AG04450 (cell line): Measurements from ENCODE around the gene XPNPEP2. TPM values are rescaled to one million over a fixed set of nuclear protein-coding genes. Genes with fewer than 3 reads are reported as not detected.

Experiments
- CTCF ChIA-PET: fragments of 300-600, 350-600 bp; formaldehyde crosslinking; extraction: SDS; loops from one replicate; lab custom pipeline; 2022; ENCODE audit warnings: antibody characterized with exemption, inconsistent platforms; lab: Charles Lee
- POLR2A ChIA-PET: fragments of 350-600 bp; formaldehyde crosslinking; extraction: SDS; loops from one replicate; lab custom pipeline; 2021; ENCODE audit warnings: antibody characterized with exemption, inconsistent platforms; lab: Yijun Ruan, JAX
- DNase-seq: peaks from one replicate; pipeline ENCODE4 v3.0.0-alpha.2; 2011; ENCODE audit warnings: low read depth, low spot score
- H3K27ac ChIP-seq: one replicate; pipeline ENCODE4 v1.5.1; 2012; ENCODE audit warnings: low read depth, low read length, control low read depth
- H3K27me3 ChIP-seq: one replicate; pipeline ENCODE4 v1.6.0; 2012; ENCODE audit warnings: low read length; ENCODE audit not compliant: control insufficient read depth, insufficient read depth
- H3K4me3 ChIP-seq: 2 replicates; pipeline ENCODE4 v1.5.1; 2011; ENCODE audit warnings: mild to moderate bottlenecking, low read depth, low read length, control low read depth
- H3K9me3 ChIP-seq: 2 replicates; pipeline ENCODE4 v1.5.1; 2012; ENCODE audit warnings: low read length; ENCODE audit not compliant: control insufficient read depth, insufficient read depth
- polyA plus RNA-seq: library from polyadenylated mRNA; depleted of rRNA; stranded (reverse); fragments of >200 nt; gene quantifications from 2 replicates; pipeline ENCODE4 v1.2.3, GENCODE V29; 2011
- TF ChIP-seq, protein P1 (sequence below): IDR thresholded peaks from 2 replicates; pipeline ENCODE4 v1.5.1; 2011; ENCODE audit warnings: low read depth, low read length, control low read depth, inconsistent platforms

XPNPEP2 gene
- polyA plus RNA-seq, 1 experiment: 0.45 TPM

DNA sequence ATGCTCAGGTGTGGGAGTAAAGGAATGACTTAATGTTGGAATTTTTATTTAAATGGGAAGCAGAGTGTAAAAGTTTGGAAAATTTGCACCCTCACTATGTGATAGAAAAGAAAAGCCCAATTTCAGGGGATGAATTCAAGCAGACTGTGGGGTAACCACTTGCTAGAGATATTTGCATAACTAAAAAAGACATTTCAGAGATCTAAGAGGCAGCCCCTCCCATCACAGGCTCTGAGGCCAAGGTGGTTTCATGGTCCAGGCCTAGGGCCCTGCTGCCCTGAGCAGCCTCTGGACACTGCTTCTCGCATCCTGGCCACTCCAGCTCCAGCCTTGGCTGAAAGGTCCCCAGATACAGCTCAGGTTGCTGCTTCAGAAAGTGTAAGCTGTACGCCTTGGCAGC is 5.9 kb upstream of the XPNPEP2 start:
- no peaks in the 10 kb centered on the region for H3K9me3 ChIP-seq
- CTCF ChIA-PET: no interaction called here
- H3K4me3 ChIP-seq: no peak overlapping the region
- no peak for DNase-seq
- no peak overlapping the region for H3K27ac ChIP-seq
- TF ChIP-seq, protein P1, sequence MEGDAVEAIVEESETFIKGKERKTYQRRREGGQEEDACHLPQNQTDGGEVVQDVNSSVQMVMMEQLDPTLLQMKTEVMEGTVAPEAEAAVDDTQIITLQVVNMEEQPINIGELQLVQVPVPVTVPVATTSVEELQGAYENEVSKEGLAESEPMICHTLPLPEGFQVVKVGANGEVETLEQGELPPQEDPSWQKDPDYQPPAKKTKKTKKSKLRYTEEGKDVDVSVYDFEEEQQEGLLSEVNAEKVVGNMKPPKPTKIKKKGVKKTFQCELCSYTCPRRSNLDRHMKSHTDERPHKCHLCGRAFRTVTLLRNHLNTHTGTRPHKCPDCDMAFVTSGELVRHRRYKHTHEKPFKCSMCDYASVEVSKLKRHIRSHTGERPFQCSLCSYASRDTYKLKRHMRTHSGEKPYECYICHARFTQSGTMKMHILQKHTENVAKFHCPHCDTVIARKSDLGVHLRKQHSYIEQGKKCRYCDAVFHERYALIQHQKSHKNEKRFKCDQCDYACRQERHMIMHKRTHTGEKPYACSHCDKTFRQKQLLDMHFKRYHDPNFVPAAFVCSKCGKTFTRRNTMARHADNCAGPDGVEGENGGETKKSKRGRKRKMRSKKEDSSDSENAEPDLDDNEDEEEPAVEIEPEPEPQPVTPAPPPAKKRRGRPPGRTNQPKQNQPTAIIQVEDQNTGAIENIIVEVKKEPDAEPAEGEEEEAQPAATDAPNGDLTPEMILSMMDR: no peak
- no peaks in the 10 kb centered on the region for H3K27me3 ChIP-seq
- POLR2A ChIA-PET: no interaction called here

DNA sequence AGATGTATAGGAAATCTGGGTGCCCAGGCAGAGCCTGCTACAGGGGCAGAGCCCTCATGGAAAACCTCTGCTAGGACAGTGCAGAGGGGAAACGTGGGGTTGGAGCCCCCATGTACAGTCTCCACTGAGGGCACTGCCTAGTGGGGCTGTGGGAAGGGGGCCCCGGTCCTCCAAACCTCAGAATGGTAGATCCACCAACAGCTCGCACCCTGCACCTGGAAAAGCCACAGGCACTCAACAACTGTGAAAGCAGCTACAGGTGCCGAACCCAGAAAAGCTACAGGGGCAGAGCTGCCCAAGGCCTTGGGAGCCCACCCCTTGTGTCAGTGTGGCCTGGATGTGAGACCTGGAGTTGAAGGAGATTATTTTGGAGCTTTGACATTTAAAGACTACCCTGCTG is 5.4 kb upstream of the XPNPEP2 start:
- Histone ChIP-seq H3K4me3 (no peak overlapping the region), H3K27ac (no peak overlapping the region), H3K27me3 (no peaks in the 10 kb centered on the region), H3K9me3 (no peaks in the 10 kb centered on the region)
- TF ChIP-seq, protein P1: no peak
- ChIA-PET POLR2A (no interaction called here), CTCF (no interaction called here)
- no peak for DNase-seq

DNA sequence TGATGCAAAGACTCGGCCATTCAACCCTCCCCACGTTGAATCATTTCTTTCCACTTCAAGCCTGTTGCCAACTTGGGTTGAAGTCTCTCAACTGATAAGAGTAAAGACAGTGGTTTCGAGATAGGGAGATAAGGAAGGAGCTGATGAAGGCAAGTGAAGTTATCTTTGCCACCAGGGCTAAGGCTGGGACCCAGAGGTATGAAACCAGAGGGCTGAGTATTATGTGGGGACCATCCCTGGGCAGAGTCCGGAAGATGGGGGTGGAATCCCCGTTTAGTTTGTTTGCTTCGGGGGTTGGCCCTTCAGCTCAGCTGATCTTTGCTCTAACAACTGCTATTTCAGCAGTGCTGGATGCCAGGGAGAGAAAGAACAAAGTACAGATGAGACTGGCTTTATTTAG is 2.3 kb upstream of the XPNPEP2 start:
- POLR2A ChIA-PET: no interaction called here
- no peak for DNase-seq
- H3K27ac ChIP-seq: no peak overlapping the region
- TF ChIP-seq, protein P1: no peak
- H3K27me3 ChIP-seq: no peaks in the 10 kb centered on the region
- no peaks in the 10 kb centered on the region for H3K9me3 ChIP-seq
- no peak overlapping the region for H3K4me3 ChIP-seq
- CTCF ChIA-PET: no interaction called here

DNA sequence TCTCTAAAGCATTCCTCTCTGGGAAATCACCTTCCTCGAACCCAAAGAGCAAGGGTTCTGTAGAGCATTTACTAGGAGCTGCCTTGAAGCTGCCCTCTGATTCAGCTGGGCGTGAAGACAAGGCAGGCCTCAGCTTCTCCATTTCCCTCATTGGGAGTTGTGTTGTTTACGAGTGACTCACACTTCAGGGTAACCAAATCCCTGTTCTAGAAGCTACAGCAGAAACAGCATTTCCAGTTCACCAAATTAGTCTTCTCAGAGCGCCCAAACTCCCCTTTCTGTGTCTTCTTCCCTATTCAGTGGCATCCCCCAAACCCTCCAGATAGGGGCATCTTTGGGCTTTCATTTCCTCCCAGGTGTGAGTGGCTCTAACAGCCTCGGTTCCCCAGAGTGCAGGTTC is 863 bp upstream of the XPNPEP2 start:
- CTCF ChIA-PET: interaction anchor here (0.8 kb wide), 1 partner anchor 95 kb away, joined by 5 read pairs; no protein-coding TSS in a partner anchor
- DNase-seq: no peak
- no peaks in the 10 kb centered on the region for H3K9me3 ChIP-seq

DNA sequence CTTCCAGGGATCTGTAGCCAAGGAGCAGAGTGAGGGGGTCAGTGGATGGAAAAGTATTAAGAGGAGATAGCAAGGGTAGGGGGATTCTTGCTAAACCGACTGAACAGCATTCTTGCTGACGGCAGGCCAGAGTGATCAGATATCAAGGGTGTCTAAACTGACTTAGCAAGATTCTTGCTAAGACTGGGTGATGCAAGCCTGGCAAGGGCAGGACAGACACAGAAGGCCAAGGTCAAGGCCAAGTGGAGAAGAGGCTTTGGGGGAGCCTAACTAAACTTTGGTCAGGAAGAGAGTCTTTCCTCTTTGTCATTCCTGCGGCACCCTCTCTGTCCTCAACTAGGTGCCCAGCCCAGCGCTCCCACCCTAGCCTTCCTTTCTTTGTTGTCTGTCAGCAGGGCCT is 799 bp downstream of the XPNPEP2 start:
- DNase-seq: no peak
- ChIA-PET POLR2A (no interaction called here), CTCF (no interaction called here)
- H3K4me3 ChIP-seq: no peak overlapping the region
- no peaks in the 10 kb centered on the region for H3K9me3 ChIP-seq
- no peak overlapping the region for H3K27ac ChIP-seq
- no peaks in the 10 kb centered on the region for H3K27me3 ChIP-seq
- TF ChIP-seq, protein P1: no peak

More for the DNA sequence above, 863 bp upstream of the XPNPEP2 start:
- POLR2A ChIA-PET: no interaction called here
- TF ChIP-seq, protein P1: no peak
- no peaks in the 10 kb centered on the region for H3K27me3 ChIP-seq
- H3K4me3 ChIP-seq: no peak overlapping the region
- no peak overlapping the region for H3K27ac ChIP-seq
